HG02973 (cell line): Measurements from ENCODE around the gene NUDT1.

Experiments used
- ATAC-seq: cut with Tn5 transposase; IDR thresholded peaks from one replicate; pipeline ENCODE4 v1.9.1; 2021; ENCODE audit warnings: moderate library complexity; ENCODE audit not compliant: unreplicated experiment

Gene NUDT1

DNA sequence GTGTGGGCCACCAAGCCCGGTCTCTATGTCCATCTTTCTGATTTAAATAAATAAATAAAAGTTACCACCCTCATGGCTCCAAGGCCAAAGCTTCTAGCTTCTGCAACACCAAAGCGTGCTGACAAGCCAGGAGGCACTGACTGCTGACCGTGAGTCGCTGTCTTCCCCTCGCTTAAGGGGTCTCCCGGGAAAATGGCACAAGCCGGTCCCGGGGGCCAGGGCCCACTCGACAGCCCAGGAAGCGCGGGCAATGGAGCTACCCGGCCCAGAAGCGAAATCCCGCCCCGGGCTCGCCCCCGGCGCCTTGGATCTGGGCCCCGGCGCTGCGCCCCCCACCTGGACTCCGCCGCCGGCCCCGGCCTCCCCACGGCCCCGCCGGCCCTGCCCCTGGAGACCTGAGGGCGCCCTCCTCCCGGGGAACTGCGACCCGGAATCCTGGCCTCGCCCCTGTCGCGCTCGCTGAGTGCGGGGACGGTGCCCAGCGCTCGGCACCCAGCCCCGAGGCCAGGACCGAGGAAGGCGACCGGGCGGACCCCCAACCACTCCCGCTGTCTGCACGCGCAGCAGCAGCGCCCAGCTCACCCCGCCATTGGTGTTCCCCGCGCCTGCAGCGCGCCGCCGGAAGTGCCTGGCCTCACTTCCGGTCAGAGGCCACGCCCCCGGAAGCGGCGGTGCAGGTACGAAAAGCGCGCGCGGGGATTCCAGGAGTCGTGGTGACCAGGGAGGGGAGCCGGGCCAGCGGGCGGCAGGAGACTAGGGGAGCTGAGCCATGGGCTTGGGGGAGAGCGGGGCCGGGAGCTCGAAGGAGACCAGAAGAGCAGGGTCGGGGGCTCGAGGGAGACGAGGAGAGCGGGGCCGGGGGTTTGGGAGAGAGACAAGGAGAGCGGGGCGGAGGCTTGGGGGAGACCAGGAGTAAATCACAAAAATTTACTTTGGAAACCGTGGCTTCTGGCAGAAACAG, at the start of gene NUDT1, which contains the start of gene MRM2:
NUDT1 (plus strand) TSS at position 647 of the 961 bp plus-strand sequence. CDS start 2,349 bp downstream, outside the sequence.
MRM2 (minus strand) TSS at position 626 of the 961 bp plus-strand sequence; CDS start at position 590, 36 bp downstream.
- peak; percentile 47 for ATAC-seq

DNA sequence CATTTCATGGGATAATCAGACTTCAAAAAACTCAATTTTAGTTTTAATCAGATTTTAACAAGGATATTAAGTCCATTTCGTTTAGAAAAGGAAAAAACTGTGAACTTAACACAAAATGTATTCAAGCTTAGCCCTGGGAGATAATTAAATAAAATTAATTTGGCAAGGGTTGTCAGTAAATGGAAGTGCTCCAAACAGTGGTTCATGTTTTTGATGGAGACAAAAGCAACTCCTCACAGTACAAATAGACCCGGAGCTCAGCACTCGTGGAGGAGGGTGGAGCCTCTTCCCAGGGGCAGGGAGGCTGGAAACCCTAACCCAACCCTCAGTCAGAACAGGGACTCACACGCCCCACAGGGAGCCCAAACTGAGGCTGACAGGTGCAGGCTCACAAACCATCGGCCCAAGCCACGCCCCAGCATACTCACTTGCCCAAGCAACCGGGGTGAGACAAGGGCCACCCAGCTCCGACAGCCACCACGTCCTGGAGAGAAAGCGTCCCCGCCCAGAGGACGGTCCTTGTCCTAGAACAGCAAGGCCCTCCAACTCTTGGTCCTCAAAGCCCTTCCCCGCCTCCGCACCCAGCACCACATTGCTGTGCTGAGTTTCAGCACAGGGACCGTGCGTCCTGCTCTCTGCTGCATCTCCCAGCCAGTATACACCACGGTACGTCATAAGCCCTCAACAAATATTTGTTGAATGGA, 49.0 kb upstream of the NUDT1 start:
- no peak for ATAC-seq

DNA sequence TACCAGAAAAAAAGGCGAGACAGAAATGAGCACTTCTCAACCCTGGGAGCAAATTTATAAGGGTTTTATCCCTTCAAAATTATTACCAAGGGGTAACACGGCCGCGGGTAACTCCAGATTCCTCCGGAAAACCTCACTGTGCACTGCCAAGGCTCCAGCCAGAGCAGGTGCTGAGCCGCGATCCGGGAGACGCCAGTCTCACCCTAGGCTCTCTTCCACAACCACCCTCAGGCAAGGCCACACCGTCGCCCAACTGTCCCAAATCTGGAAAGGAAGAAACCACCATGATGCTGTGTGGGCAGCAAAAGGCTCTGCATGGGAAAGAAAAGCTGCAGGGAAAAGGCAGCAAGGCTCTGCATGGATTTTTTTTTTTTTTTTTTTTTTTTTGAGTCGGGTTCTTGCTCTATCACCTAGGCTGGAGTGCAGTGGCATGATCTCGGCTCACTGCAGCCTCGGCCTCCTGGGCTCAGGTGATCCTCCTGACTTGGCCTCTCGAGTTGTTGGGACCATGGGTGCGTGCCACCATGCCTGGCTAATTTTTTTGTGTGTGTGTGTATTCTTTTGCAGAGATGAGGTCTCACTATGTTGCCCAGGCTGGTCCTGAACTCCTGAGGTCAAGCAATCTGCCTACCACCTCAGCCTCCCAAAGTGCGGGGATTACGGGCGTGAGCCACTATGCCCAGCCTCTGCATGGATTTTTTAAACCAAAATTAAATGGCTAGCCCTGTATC, 48.3 kb upstream of the NUDT1 start:
- ATAC-seq = no peak

DNA sequence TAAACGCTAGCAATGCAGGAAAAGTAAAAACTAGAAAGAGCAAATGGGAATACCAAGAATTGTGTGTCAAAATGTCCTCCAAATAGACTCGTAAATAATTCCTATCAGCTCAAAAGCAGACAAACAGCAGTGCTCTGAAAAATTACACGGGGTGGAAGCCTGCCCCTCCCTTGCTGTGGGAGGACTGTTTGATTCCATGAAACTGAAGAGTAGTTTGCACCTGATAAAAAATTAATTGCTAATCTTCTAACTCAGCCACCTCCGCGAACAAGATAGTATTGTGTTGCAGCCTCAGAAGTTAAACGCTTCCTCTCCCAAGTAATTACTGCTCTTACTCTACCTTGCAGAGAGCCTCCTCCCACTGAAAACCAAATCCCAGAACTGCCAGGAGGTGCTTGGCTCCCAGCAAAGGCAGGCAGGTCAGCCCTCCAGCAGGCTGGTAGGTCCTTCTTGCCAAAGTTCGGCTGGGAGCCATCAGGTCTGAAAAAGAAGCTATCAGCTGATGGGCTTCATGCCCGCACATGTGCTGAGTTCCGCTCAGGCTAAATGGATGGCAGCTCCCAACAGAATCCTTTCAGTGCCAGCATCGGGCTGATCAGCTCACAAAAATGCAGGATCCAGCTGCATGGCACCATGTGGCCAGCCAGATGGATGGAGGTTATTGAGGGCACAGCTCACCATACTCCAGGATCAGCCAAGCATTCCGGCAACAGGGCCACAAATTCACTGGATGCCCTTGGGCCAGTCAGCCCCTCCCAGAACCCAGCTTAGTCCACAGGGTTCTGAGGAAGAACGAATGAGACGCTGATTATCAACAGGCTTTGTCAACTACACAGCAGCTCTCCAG, 46.4 kb upstream of the NUDT1 start:
- ATAC-seq = no peak

- no peak for ATAC-seq
Measured at GRCh38 chr7:2196381-2197378, 45.3 kb upstream of the NUDT1 start.

- ATAC-seq = no peak
Measured at GRCh38 chr7:2197436-2198155, 44.4 kb upstream of the NUDT1 start.

GRCh38 chr7:2198206-2198605, 43.8 kb upstream of the NUDT1 start:
- ATAC-seq = no peak

DNA sequence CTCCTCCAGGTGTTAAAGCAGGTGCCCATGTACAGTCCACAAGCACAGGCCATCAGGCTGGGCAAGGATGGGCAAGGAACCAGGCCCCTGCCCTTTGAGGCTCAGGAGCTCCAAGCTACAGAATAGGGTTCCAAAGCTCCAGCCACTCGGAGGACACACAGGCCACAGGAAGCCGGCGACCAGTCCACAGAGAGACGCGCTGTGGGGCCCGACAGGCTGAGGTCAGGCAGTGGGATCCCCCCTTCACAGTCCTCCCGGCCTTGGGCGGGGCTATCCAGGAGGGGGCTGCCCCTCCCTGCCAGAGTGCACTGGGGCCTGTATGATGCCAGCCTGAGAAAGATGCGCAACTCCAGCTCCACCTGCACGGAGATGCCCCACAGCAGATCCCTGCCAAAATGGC, 43.3 kb upstream of the NUDT1 start:
- ATAC-seq = no peak

GRCh38 chr7:2199528-2199927, 42.5 kb upstream of the NUDT1 start:
- ATAC-seq = no peak

- no peak for ATAC-seq
Measured at GRCh38 chr7:2199956-2200583, 42.0 kb upstream of the NUDT1 start.

DNA sequence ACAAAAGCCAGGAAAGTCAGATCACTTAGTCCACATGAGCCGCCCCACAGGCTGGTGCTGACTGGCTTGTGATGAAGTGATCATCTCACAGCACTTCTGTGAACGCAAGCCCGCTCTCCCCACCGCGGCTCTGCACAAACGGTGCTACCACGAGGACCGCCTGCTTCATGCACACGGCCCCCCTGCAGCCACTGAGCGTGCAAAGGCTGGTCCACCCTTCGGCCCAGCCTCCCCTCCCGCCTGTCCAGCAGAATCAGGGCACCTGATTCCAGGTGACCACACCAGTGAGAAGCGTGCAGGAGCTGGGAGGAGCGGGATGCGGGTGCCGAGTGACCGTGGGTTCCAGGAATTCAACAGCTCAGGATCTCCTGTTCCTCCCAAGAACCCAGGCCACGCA, 41.4 kb upstream of the NUDT1 start:
- no peak for ATAC-seq

GRCh38 chr7:2201128-2201527, 40.9 kb upstream of the NUDT1 start:
- no peak for ATAC-seq

- no peak for ATAC-seq
Measured at GRCh38 chr7:2201686-2202360, 40.2 kb upstream of the NUDT1 start.

DNA sequence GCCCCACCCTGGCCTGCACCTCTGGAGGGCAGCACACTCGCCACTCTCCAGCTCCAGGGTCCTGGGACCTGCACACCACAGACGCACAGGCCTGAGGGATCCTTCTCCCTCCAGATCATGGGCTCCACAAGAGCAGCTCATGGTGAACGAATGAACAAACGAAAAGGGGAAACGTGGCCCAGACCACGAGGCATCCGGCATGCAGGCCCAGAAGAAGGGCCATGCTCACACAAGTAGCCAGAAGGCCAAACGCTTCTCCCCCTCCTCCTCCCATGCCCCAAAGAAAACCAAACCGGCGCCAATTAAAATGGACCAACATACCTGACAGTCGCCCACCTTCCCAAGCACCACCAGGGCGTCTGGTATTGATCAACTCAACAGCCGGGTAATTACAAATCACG, 39.7 kb upstream of the NUDT1 start:
- no peak for ATAC-seq

DNA sequence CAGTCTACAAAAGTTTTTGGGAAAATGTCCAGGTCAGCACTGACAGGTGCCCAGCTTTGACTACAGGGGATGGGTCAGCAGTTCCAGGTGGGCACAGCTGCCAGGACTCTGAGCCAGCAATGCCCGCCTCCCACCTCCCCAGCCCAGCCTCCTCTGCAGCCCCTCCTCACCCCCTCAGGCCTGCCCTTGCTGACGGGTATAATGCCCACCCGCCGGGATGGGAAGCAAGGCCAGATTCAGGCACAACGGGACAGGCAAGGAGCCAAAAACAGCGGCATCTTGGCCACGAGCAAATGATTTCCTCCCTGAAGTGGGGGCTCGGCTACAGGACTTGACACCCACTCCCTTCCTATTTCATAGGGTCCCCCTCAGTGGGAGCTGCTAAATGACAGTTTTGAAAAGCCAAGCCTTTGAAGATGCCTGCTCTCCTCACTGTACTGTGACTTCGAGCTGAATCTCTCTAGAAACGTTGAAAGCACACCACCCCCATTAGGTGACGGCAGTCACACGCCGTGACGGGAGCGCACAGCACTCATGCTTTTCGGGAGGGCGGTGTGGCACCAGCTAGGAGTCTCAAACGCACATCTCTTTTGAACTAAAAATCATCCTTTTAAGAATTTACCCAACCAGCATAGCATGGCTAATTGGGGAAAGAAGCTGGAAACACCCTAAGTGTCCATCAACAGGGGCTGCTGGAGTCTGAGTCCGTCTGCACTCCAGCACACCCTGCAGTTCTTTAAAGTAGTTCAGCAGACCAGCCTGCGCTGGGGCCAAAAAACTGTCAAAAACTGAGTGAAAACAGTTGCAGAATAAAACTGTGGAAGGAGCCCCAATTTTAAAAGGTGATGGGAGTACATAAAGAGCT, 38.9 kb upstream of the NUDT1 start:
- no peak for ATAC-seq

DNA sequence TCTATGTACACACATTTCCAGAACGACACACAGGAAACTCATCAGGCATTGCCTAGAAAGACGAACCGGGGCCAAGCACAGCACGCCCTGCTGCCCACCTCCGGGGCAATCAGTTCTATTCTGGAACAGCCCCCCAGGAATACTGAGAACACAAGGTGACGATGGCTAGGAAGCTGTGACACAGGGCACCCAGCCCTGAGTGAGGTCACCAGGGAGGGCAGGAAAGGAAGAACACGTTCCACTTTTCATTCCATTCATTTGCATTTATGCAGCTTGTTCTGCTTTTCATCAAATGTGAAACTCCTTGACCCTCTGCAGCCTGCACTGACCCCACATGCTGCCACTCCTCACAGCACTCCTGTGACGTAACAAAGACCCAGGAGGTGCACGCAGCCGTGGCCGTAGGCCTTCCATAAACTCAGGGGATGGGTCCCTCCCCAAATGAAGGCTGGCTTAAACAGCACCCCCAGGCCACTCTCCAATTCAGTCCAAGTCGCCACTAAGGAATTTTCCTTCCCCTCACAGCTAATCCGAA, 38.2 kb upstream of the NUDT1 start:
- ATAC-seq = no peak
